Left hindlimb (tissue), 1 donor: ENCODE data around the gene VPREB3.

Experiments
- DNase-seq: peaks from one replicate; pipeline ENCODE4 v3.0.0-alpha.2; 2018

Gene VPREB3

GRCh38 chr22:23722724-23723123 lies 31.5 kb downstream of the VPREB3 start:
- DNase-seq, result no peak

DNA sequence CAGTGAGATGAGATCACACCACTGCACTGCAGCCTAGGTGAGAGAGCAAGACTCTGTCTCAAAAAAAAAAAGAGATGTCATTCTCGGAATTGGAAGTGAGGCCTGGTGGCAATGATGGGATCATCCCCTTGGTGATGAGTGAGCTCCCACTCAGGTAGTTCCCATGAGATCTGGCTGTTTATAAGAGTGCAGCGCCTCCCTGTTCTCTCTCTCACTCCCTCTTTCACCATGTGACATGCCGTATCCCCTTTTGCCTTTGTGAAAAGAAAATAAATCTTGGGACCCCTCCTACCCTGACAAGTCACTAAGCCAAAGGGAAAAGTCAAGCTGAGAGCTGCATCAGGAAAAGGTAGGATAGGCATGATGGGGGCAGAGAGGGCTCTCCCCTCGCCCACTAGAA lies 32.1 kb downstream of the VPREB3 start:
- no peak for DNase-seq

DNA sequence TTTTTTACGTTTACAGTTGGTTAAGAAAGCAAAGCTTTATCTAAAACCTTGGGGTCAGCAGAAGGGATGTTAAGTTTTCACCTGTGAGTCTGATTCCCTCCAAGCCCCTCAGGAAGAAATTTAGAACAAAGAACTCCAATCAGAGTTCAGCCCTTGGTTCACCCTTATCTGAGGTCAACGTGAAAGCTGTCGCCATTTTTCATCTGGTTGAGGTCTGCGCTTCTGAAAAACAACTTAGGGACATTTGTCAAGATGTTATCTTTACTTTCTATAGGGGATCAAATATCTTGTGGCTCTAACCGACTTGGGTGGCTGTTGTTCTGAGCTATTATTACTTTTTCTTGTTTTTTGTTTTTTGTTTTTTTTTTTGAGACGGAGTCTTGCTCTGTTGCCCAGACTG lies 33.4 kb downstream of the VPREB3 start:
- no peak for DNase-seq

GRCh38 chr22:23718371-23719165 lies 35.7 kb downstream of the VPREB3 start:
- no peak for DNase-seq

DNA sequence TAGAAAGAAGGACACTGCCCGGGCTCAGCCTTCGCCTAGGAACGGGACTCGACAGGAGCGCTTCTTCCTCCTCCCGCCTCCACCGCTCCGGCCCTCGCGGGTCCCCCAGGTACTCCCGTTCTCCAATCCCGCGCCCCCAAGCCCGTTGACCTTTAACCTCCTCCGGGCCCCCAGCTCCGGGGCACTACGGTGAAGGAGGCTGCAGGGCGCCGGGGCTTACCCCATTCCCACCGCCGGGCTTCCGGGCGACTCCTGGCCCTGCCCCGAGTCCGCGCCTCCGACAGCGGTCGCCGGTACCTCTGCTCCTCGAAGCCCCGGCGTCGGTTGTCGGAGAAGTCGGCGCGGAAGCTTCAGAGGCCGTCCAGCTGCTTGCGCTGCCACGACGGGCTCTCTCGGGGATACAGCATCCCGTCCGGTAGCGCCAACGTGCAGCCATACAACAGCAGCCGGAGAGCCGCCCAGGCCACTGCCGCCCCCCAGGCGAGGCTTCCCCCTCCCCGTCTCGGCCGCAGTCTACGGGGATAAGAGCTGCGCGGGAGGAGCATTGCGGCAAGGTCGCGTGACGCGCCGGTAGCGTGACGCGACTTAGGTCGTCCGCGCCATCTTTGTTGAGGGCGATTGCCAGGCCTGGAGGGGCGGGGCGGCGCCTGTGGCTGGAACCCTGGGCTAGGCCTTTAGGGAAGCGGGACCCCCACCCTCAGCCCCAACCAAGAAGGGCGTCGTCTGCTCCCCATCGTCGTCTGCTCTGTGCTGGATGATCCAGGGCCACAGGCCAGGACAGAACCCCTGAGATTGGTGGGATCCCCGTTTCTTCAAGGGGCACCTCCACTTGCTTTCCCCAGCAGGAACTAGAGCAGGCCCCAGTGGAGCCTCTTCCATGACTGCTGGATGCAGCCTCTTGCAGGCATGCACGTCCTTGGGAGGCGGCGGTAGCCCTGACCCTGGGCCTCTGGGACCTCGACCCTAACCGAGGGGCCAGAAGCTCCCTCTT lies 37.1 kb downstream of the VPREB3 start:
- DNase-seq, result peak; percentile 88

DNA sequence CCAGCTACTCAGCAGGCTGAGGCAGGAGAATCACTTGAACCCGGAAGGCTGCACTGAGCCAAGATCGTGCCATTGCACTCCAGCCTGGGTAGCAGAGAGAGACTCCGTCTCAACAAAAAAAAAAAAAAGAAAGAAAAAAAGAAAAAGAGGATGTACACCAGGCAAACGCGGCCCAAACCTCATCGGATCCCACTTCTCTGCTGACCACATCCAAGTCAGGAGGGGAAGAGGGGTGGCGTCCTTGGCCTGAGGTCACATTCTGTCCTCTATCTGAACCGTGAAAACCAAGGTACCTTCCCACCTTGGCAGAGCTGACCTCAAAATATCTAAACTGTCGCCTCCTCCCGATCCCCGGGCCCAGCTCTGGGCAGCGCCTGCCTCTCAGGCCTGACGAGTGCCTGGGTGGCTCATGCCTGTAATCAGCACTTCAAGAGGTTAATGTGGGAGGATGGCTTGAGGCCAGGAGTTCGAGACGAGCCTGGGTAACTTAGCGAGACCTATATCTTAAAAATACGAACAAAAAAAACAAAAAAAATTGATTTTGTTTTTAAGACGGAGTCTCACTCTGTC lies 38.3 kb downstream of the VPREB3 start:
- no peak for DNase-seq

GRCh38 chr22:23714596-23715578 lies 39.3 kb downstream of the VPREB3 start:
- no peak for DNase-seq

GRCh38 chr22:23713696-23714595 lies 40.3 kb downstream of the VPREB3 start:
- DNase-seq, result no peak

- no peak for DNase-seq
Measured at GRCh38 chr22:23712256-23712655, 42.0 kb downstream of the VPREB3 start.

DNA sequence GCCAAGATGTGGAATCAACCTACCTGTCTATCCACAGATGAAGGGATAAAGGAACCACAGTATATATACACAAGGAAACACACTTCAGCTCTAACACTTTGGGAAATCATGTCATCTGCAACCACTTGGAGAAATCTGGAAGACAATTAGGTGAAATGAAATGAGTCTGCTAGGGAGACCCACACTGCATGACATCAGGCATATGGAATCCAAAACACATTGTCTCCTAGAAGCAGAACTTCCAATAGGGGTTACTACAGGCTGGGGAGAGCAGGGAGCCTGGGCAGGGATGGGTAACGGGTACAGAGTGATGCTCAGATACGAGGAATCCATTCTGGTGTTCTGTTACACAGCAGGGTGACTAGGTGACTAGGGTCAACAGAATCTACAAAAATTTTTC lies 45.1 kb downstream of the VPREB3 start:
- DNase-seq, result no peak

DNA sequence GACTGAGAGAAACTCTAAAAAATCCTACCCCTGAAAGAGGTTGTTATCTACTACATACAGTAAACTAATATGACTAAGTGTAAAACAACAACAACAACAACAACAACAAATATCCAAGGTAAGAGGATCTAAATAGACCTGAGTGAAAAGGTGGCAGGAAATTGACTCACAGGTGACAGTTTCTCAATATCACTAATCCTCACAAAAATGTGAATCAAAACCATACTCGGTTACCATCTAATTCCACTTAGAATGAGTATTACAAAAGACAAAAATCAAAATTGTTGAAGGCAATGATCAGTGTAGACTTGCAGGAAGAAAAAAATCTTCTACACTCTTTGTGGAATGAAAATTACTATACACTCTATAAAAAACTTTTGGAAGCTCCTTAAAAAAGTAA lies 46.0 kb downstream of the VPREB3 start:
- DNase-seq, result no peak

- DNase-seq, result no peak
Measured at GRCh38 chr22:23705358-23705757, 48.9 kb downstream of the VPREB3 start.

GRCh38 chr22:23704829-23705228 lies 49.4 kb downstream of the VPREB3 start:
- DNase-seq, result no peak

DNA sequence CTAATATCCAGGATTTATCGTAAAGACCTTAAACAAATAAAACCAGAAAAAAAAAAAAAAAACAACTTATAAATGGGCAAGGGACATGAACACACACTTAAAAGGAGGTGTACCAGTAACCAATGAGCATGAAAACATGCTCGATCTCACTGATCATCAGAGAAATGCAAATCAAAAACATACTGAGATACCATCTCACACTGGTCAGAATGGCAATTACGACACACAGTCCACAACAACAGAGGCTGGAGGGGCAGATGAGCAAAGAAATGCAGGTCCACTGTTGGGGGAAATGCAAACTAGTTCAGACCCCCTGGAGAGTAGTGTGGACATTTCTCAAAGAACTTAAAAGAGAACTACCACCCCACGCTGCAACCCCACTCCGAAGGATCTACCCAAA lies 50.2 kb downstream of the VPREB3 start:
- no peak for DNase-seq
